ENCODE measurements around the gene CXXC5. TPM values are rescaled to one million over a fixed set of nuclear protein-coding genes. Genes with fewer than 3 reads are reported as not detected.
A peak's percentile ranks its signal among the peaks of the same experiment; 100 is the strongest.

The CXXC5 gene
- total RNA-seq, 1 donor from 2014 or later: 74.1 TPM

DNA sequence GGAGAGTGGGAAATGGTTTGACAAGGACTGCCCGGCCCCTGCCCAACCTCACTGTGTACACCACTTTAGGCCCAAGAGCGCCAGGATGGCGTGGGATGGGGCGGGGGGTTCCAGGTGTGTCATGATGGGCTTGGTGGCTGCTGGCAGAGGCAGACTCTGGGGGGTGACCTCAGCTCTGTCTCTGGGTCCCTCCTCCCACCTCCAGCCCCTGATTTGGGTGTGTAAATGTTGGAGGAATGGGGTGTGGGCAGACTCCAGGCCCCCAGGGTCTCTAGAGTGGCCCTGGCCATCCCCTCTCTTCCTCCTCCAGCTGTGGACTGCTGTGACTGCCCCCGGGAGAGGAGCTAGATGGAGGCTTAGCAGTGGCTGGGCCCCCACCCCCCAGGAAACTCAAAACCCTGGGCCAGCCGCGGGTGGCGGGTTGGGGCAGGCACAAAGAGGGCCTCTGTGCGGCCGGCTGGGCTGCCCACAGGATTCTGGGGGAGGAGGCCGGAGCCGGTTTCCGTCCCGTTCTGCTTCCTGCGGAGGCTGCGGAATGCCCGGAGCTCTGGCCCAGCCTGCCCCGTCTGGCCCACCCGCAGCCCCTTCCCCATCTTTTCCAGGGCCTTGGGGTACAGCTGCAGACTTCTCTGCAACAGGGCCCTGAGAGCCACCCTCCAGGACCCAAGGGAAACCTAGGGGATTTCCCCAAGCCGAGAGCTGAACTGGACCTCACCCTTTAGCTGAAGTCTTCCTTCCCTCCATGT lies 23.1 kb downstream of the CXXC5 start:
- intact Hi-C loops (cut with DNase I): loop anchor here (2.0 kb wide), 1 partner anchor 34 kb away; no protein-coding TSS in a partner anchor
- DNase-seq (ENCODE audit: missing footprints) (no peak), ATAC-seq (no peak)

DNA sequence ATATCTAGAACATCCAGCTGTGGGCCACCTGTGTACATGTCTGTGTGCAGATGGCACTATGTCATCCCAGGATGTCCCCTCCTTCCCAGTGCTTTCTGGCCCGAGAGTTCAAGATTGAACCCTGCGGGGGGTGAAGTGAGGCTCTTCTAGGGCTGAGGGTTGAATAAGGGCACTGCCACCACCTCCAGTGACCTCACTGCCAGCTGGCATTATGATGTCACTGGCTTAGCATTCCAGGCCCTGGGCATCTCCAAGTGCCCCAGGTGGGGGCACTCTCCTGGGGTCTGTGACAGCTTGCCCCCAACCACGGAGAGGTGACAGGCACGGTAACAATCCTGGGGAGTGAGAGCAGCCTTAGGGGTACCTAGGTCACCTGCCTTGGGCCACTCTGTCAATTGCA lies 27.1 kb downstream of the CXXC5 start:
- no peak for DNase-seq (ENCODE audit: missing footprints)
- ATAC-seq: no peak
- intact Hi-C loops (cut with DNase I): no loop called here

DNA sequence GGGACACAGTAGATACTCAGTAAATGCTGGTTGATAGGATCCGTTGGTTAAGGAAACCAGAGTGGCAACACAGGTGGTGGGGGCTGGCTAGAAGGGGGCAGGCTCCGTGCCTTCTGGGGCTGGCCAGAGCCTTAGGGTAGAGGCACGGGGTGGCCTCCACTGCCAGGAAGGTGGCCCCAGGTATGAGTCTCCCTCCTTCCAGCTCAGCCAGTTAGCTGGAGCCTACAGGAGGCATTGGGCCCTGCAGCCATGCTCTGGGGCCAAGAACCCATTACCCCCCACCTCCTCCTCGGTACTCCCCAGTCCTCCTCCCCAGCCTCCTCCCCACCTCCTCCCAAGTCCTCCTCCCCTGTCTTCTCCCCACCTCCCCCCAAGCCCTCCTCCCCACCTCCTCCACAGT lies 27.7 kb downstream of the CXXC5 start:
- intact Hi-C loops (cut with DNase I): no loop called here
- ATAC-seq (no peak), DNase-seq (ENCODE audit: missing footprints) (no peak)

DNA sequence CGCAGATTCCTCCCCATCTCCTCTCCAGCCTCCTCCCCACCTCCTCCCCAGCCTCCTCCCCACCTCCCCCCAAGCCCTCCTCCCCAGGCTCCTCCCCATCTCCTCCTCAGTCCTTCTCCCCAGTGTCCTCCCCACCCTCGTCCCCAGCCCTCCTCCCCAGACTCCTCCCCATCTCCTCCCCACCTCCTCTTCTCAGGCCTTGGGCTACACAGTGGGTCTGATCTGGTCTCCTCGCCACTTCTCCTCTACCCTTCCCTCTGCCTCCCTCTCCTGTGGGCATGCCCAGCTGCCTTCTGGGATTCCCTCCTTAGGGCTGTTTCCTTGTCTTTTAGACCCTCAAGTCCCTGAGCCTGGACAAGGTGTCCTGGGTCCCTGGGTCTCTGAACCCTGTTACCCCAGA lies 28.3 kb downstream of the CXXC5 start:
- no peak for ATAC-seq
- no peak for DNase-seq (ENCODE audit: missing footprints)
- intact Hi-C loops (cut with DNase I): no loop called here

DNA sequence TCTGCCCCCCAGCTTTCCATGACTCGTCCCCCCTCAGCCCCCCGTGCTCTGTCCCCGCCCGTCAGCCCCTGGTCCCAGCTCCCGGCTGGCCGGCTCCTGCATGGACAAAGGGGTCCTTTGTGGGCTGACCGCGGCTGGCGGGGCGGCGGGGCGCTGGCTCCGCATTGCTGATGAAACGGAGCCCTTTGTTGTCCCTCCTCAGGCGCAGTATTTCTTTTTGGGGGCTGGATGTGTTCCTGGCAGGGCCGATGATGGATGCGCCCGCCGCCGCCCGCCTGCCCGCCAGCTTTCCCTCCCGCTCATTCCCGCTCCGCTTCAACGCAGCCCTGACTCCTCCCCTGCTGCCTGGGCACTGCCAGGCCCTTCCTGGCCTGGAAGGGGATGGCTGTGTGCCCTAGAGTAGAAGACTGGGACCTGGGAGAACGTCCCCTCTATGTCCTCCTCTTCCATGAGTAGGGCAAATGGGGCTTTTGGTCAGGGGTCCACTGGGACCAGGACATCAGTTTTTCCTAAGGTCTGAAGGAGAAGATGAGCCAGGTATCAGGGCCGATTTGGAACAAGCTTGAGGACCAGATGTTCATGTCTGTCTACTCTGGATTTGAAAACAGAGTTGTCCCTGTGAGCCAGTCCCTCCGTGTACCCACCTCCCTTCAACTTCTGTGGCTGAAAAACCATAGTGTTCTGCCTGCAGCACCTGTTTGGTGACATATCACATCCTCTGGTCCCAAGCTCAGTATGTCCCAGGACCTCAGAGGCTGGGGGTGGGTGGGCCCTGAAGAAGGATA lies 29.0 kb downstream of the CXXC5 start:
- intact Hi-C loops (cut with DNase I): no loop called here
- ATAC-seq (peak; percentile 43), DNase-seq (ENCODE audit: missing footprints) (no peak)

DNA sequence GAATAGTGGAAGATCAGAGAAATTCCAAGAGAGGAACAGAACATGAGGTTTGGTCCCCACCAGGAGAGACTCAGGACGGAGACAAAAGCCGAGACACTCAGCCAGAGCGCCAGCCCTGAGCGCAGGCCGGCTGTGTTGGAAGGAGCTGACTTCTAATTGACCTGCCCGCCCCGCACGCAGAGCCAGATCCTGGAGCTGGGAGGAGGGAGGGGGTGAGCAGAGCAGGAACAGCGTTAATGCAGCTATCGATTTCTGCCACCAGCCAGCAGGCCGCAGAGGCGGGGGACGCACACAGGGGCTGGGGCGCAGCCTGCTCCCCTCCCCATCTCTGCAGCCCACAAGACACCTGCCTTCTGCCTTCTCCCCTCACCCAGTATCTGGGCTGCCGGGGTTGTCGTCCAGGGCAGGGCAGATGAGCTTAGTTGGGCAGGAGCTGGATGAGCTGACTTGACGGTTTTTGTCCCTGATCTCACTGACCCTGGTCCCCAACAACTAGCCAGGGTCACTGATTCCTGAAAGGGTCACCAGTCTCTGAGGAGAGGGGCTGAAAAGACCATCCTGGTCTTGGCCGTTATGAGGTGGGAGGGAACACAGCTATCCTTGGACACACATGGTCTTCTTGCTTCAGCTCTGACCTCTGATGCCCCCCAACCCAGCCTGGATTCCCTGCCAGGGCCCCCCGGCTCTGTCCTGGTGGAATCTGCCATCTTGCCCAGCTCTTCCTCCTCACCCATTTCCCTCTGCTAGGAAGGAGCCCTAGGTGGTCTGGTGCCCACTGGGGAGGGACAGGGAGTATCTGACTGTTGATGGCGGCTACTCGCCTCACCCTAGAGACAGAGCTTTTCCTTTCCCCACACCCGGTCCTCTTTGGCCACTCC lies 29.8 kb downstream of the CXXC5 start:
- ATAC-seq: peak; percentile 80
- DNase-seq (ENCODE audit: missing footprints): peak; percentile 86
- intact Hi-C loops (cut with DNase I): no loop called here

DNA sequence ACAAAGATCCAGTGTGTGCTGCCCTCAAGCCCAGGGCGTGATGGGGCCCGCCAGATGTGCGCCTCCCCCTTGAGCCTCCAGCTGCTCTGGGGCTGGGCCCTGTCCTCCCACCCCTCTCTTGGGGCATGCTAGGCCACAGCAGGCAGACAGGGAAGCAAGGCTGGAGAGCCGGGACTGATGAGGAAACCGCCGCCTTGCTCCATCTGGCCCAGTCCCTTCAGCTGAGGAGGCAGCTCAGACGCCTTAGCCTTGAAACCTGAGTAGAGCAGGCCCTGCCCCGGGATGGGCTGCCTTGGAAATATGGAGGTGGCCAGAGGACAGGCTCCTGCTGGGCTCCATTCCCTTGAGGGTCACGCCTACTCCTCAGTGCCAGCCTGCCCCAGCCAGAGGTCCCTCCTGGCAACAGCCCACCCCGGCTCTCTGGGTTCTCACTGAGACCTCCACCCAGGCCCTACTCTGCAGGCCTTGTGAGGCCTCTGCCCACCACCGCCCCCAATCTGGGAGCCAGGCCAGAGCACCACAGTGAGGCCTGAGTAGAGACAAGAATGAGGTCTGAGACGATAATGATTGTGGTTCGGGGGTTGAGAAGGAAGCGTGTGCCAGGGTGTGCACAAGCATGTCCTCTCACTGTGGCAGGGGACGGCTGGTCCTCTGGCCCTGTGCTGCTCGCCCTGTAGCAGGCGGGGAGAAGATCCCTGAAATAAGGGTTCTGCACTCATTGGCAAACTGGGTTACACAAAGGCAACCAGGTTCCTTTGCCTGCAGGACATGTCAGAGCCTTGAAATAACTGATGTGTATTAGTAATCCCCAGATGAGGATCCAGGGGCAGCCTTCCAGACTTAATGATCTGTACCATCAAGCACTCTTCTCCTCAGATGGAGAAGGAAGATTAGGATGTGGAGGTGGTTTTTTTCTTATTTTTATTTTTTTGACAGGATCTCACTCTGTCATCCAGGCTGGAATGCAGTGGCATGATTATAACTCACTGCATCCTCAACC lies 30.9 kb downstream of the CXXC5 start:
- DNase-seq (ENCODE audit: missing footprints) (no peak), ATAC-seq (peak; percentile 20)
- intact Hi-C loops (cut with DNase I): no loop called here

DNA sequence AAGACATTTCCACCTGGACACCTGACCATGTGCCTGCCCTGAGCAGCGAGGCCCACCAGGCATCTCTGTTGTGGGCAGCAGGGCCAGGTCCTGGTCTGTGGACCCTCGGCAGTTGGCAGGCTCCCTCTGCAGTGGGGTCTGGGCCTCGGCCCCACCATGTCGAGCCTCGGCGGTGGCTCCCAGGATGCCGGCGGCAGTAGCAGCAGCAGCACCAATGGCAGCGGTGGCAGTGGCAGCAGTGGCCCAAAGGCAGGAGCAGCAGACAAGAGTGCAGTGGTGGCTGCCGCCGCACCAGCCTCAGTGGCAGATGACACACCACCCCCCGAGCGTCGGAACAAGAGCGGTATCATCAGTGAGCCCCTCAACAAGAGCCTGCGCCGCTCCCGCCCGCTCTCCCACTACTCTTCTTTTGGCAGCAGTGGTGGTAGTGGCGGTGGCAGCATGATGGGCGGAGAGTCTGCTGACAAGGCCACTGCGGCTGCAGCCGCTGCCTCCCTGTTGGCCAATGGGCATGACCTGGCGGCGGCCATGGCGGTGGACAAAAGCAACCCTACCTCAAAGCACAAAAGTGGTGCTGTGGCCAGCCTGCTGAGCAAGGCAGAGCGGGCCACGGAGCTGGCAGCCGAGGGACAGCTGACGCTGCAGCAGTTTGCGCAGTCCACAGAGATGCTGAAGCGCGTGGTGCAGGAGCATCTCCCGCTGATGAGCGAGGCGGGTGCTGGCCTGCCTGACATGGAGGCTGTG lies 32.4 kb downstream of the CXXC5 start:
- DNase-seq (ENCODE audit: missing footprints) (no peak), ATAC-seq (no peak)
- intact Hi-C loops (cut with DNase I): no loop called here

DNA sequence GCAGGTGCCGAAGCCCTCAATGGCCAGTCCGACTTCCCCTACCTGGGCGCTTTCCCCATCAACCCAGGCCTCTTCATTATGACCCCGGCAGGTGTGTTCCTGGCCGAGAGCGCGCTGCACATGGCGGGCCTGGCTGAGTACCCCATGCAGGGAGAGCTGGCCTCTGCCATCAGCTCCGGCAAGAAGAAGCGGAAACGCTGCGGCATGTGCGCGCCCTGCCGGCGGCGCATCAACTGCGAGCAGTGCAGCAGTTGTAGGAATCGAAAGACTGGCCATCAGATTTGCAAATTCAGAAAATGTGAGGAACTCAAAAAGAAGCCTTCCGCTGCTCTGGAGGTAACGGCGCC lies 32.9 kb downstream of the CXXC5 start:
- DNase-seq (ENCODE audit: missing footprints) (no peak), ATAC-seq (no peak)
- intact Hi-C loops (cut with DNase I): no loop called here

DNA sequence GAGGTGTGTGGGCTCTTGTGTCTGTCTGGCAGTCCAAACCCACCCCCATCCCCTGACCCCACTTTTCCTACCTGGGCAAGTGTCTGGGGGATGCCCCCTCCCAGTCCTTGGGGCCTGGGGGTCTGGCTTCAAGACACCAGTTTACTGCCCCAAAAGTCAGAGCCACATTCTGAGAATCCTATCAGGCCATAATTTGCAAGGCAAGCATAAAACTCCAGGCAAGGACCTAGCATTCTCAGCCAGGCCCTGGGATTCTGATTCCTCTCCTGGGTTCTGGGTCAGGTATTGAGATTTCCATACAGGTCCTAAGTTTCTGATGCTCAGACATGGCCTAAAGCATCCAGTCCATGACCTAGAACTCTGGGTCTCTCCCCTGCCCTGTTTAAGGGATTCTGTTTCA lies 33.3 kb downstream of the CXXC5 start:
- ATAC-seq: no peak
- intact Hi-C loops (cut with DNase I): no loop called here
- no peak for DNase-seq (ENCODE audit: missing footprints)

DNA sequence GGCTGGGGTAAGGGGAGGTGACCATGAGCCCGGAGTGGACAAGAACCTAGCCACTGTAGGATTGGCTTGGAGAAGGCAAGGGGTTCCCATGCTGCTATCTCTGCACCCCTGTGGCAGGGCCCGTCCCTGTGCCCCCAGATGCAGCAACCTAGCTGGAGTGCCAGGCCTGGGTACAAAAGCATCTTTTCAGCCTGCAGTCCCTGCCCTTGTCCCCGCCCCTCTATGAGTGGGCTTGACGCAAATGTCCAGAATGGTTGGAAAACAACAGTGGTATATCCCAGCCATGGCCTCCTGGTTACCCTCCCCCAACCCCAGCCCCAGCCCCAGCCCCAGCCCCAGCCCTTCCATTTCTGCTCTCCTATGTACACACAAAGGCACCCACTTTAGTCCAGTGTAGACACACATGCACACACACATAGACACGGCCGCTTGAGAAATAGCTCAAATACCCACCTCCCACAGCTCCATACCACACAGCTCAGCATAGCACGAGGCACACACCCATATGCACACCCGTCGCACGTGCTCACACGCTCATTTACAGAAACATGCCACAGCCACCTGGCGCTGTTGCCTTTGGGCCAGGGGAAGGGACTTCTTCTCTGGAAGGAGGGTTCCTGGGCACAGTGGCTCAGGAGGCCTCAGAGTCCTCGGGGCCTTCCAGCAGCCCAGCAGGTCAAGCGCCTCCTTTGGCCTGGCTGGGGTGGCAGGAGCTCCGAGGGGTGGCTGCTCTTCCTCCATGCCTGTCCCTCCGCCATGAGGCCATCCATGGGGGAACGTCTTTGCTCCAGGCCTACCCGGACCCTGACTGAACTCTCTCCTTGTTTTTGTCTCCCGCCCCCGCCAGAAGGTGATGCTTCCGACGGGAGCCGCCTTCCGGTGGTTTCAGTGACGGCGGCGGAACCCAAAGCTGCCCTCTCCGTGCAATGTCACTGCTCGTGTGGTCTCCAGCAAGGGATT lies 34.1 kb downstream of the CXXC5 start:
- intact Hi-C loops (cut with DNase I): no loop called here
- ATAC-seq (no peak), DNase-seq (ENCODE audit: missing footprints) (no peak)

DNA sequence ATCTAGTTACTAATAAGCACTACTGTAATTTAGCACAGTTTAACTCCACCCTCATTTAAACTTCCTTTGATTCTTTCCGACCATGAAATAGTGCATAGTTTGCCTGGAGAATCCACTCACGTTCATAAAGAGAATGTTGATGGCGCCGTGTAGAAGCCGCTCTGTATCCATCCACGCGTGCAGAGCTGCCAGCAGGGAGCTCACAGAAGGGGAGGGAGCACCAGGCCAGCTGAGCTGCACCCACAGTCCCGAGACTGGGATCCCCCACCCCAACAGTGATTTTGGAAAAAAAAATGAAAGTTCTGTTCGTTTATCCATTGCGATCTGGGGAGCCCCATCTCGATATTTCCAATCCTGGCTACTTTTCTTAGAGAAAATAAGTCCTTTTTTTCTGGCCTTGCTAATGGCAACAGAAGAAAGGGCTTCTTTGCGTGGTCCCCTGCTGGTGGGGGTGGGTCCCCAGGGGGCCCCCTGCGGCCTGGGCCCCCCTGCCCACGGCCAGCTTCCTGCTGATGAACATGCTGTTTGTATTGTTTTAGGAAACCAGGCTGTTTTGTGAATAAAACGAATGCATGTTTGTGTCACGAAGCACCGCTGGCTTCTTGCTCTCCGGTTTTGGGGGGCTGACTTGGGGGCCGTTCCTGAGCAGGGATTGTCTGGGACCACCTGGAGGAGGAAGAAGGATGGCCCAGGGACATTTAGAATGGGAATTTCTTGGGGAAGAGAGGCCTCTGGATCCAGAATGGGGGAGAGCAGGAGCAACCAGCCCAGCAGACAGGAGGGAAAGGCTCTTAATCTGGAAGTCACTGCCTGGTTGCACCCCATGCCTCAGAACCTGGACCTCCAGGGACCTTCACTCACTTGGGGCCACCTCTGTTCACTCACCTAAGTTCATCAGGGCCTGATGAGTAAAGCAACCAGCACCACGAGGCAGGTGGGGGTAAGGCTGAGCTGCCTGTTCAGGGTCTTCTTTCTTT lies 35.4 kb downstream of the CXXC5 start:
- intact Hi-C loops (cut with DNase I): no loop called here
- DNase-seq (ENCODE audit: missing footprints) (no peak), ATAC-seq (no peak)

DNA sequence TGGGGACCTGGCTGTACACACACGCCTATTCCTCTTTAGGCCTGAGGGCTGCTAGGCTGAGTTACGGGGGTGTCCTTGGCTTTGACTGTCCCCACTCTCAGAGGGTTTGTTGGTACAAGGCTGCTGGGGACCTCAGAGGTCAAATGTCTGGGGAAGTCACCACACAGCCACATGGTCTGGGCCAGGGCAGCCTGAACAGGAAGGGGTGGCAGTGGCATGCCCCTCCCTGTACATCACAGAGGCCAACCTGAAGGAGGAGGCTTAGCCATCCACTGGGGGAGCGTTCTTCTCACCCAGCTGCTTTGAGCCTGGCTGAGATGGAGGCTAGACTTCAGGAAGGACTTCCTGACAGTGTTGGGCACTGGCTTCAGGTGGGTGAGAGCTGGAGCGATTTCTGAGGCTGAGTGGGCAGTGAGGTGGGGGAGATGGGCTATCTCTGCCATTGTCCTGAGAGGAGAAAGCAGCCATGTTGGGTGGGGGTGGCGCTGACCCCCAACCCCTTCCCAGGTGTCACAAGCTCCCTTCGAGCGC lies 36.3 kb downstream of the CXXC5 start:
- intact Hi-C loops (cut with DNase I): no loop called here
- DNase-seq (ENCODE audit: missing footprints) (no peak), ATAC-seq (no peak)

DNA sequence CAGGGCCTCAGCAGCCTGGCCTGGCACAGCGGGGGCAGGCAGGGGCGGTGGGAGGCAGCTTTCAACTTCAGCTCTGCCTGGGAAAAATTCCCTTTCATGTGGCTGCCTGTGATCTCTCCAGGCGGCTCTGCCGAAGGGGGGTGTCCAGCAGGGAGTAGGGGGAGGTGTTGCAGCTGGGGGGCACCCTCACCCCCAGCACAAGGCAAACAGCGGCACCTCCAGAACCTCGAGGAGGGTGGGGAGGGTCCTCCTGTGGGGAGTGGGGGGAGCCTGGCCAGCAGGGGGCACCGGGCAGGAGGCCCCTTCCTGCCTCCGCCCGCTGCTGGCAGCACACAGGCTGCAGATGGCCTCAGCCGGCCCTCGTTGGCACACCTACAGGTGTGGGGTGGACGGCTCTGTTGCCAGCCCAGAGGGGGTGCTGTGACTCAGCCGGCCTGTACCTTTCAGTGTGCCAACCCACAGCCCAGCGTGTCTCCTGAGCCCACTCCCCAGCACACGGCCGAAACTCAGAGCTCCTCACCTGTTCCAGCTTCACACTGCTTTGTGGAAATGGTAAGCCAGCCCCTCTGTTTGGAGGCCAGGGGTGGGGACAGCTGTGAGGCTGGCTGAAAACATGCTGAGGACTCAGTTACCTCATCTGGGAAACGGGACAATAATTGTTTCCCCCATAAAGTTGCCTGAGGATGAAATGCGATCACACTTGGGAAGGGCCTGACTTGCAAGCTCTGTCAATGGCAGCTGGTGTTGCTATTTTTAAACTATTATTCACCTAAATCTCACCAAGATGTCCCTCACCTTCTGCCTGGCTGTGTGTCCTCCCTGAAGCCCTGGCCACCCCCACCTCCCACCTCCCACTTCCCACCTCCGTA lies 37.0 kb downstream of the CXXC5 start:
- ATAC-seq (peak; percentile 57), DNase-seq (ENCODE audit: missing footprints) (no peak)
- intact Hi-C loops (cut with DNase I): no loop called here

All from Right ventricle myocardium inferior (tissue), 1 donor.